Stomach (tissue), 4 donors: ENCODE measurements around the gene ELP1.

Source experiments
- EP300 ChIP-seq: sonication (generic); formaldehyde crosslinking; IDR thresholded peaks from one replicate; pipeline ENCODE4 v1.6.1; 2017; ENCODE audit warnings: antibody characterized with exemption
- POLR2A ChIP-seq, 4 donors: fragments of 450-650 bp; IDR thresholded peaks; one replicate each; pipeline ENCODE4 v1.6.1; 2016; ENCODE audit warnings: antibody characterized with exemption in 4 of 4, control low read depth in 2 of 4, mild to moderate bottlenecking in 1 of 4, moderate library complexity in 1 of 4
- TF ChIP-seq, protein P1 (sequence below), 7 experiments: fragments of 450-650 bp in 4 of 7; fragments of 200-600 bp in 3 of 7; sonication (generic) in 3 of 7; IDR thresholded peaks; one replicate each; pipeline ENCODE4 v1.5.1; 2016 to 2019; ENCODE audit warnings: antibody characterized with exemption in 7 of 7, control low read depth in 2 of 7, mild to moderate bottlenecking in 1 of 7

DNA sequence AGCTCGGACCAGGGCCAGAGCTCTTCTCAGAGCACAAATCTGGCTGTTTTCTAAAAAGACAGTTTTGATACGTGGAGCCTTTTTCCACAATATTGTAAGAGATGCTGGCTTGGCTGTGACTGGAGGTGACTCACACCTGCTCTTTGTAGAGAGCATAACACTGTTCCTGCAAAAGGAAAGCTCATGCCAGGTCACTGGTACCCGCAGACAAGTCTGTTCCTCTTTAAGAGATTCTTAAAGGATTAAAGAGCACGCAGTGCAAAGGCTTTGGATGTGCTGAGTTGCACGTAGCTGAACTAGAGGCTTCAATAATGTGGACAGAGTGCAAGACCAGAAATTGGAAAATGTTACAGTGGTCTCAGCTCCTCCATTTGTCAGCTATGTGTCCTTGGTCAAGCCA lies 97.1 kb downstream of the ELP1 start:
- TF ChIP-seq POLR2A (IDR thresholded peaks at IDR 0.05) (no peak), EP300 (no peak)
- TF ChIP-seq, protein P1, sequence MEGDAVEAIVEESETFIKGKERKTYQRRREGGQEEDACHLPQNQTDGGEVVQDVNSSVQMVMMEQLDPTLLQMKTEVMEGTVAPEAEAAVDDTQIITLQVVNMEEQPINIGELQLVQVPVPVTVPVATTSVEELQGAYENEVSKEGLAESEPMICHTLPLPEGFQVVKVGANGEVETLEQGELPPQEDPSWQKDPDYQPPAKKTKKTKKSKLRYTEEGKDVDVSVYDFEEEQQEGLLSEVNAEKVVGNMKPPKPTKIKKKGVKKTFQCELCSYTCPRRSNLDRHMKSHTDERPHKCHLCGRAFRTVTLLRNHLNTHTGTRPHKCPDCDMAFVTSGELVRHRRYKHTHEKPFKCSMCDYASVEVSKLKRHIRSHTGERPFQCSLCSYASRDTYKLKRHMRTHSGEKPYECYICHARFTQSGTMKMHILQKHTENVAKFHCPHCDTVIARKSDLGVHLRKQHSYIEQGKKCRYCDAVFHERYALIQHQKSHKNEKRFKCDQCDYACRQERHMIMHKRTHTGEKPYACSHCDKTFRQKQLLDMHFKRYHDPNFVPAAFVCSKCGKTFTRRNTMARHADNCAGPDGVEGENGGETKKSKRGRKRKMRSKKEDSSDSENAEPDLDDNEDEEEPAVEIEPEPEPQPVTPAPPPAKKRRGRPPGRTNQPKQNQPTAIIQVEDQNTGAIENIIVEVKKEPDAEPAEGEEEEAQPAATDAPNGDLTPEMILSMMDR (IDR thresholded peaks at IDR 0.05): no peak
